B cell (primary cell): ENCODE results near the gene RHOG. TPM values are rescaled to one million over a fixed set of nuclear protein-coding genes. Genes with fewer than 3 reads are reported as not detected.

Experiments used
- ATAC-seq: fragments of 200-7000 bp; cut with Tn5 transposase; one replicate; pipeline ENCODE4 v1.10.0; 2021; ENCODE audit warnings: low read depth, mild to moderate bottlenecking, moderate number of reproducible peaks, moderate library complexity
- CTCF ChIA-PET: fragments of 350-600 bp; sonication (Branson Sonifier 250); formaldehyde crosslinking; loops from one replicate; lab custom pipeline; 2021; ENCODE audit warnings: antibody characterized with exemption, inconsistent platforms; lab: Charles Lee
- POLR2A ChIA-PET: fragments of 350-600 bp; sonication (Branson Sonifier 250); formaldehyde crosslinking; loops from one replicate; lab custom pipeline; 2021; ENCODE audit warnings: antibody characterized with exemption; lab: Charles Lee
- DNase-seq: peaks from one replicate; pipeline ENCODE4 v3.0.0; 2013
- H2AFZ ChIP-seq: 2 replicates; pipeline ENCODE4 v1.6.1; 2012; ENCODE audit warnings: mild to moderate bottlenecking, low read depth, low read length; ENCODE audit not compliant: insufficient read depth, poor library complexity, severe bottlenecking
- H3K27ac ChIP-seq, 2 donors: 1 replicate in 1 of 2; 2 replicates in 1 of 2; pipeline ENCODE4 v1.5.1; 2012 to 2013; ENCODE audit warnings: low read length in 2 of 2, mild to moderate bottlenecking in 2 of 2, moderate library complexity in 1 of 2
- H3K27me3 ChIP-seq, 4 experiments: fragments of 200-600 bp in 1 of 4; sonication (generic) in 1 of 4; replicated peaks in 1 of 4; 1 replicate in 2 of 4; 2 replicates in 2 of 4; pipeline versions ENCODE4 v1.6.1 to v1.7.0; 2013 to 2016; ENCODE audit warnings: low read length in 3 of 4, mild to moderate bottlenecking in 2 of 4, mixed read lengths in 1 of 4, moderate library complexity in 1 of 4; ENCODE audit not compliant: insufficient read depth in 4 of 4, control insufficient read depth in 3 of 4; ENCODE audit errors: control extremely low read depth in 1 of 4
- H3K36me3 ChIP-seq, 2 experiments: replicated peaks in 1 of 2; 1 replicate in 1 of 2; 2 replicates in 1 of 2; pipeline versions ENCODE4 v1.6.1 to v1.7.1; 2013; ENCODE audit warnings: low read length in 1 of 2; ENCODE audit not compliant: insufficient read depth in 2 of 2, control insufficient read depth in 1 of 2; ENCODE audit errors: control extremely low read depth in 1 of 2, extremely low read depth in 1 of 2
- H3K4me1 ChIP-seq, 2 donors: fragments of 200-600 bp in 1 of 2; sonication (generic) in 1 of 2; 1 replicate in 1 of 2; 2 replicates in 1 of 2; pipeline versions ENCODE4 v1.5.1 to v1.6.1; 2013 to 2017; ENCODE audit warnings: low read length in 2 of 2; ENCODE audit not compliant: control insufficient read depth in 2 of 2, insufficient read depth in 2 of 2
- H3K4me2 ChIP-seq: replicated peaks from 2 replicates; pipeline ENCODE3; 2012; ENCODE audit warnings: mild to moderate bottlenecking, low read depth, low read length; ENCODE audit not compliant: poor library complexity, severe bottlenecking
- H3K4me3 ChIP-seq, 5 experiments: fragments of 200-600 bp in 1 of 5; sonication (generic) in 1 of 5; 1 replicate in 3 of 5; 2 replicates in 2 of 5; pipeline versions ENCODE4 v1.5.1 to v1.7.0; 2011 to 2016; ENCODE audit warnings: low read length in 4 of 5, mild to moderate bottlenecking in 4 of 5, low read depth in 2 of 5, control low read depth in 1 of 5, moderate library complexity in 1 of 5; ENCODE audit not compliant: insufficient read depth in 1 of 5; ENCODE audit errors: control extremely low read depth in 1 of 5, extremely low read depth in 1 of 5
- H3K79me2 ChIP-seq: fragments of 200-600 bp; sonication (generic); one replicate; pipeline ENCODE4 v1.6.0; 2016; ENCODE audit warnings: low read length; ENCODE audit not compliant: control insufficient read depth, insufficient read depth
- H3K9ac ChIP-seq: fragments of 200-600 bp; sonication (generic); 2 replicates; pipeline ENCODE4 v1.6.1; 2017; ENCODE audit warnings: mild to moderate bottlenecking, low read length, moderate library complexity
- H3K9me3 ChIP-seq, 3 donors: one replicate each; pipeline versions ENCODE4 v1.6.1 to v1.7.1; 2013; ENCODE audit warnings: low read length in 2 of 3; ENCODE audit not compliant: control insufficient read depth in 2 of 3, insufficient read depth in 1 of 3; ENCODE audit errors: control extremely low read depth in 1 of 3
- H4K20me1 ChIP-seq: 2 replicates; pipeline ENCODE4 v1.6.0; 2012; ENCODE audit warnings: mild to moderate bottlenecking, low read length; ENCODE audit not compliant: insufficient read depth, control insufficient read depth, poor library complexity, severe bottlenecking
- H3K27ac Mint-ChIP-seq: one replicate; pipeline ENCODE4 v1.8.0; 2021; ENCODE audit warnings: mixed read lengths
- H3K27me3 Mint-ChIP-seq: one replicate; pipeline ENCODE4 v1.8.0; 2021; ENCODE audit warnings: mixed read lengths
- H3K4me1 Mint-ChIP-seq: one replicate; pipeline ENCODE4 v1.8.0; 2021; ENCODE audit warnings: mixed read lengths
- H3K4me3 Mint-ChIP-seq: one replicate; pipeline ENCODE4 v1.8.0; 2021; ENCODE audit warnings: mixed read lengths
- H3K9me3 Mint-ChIP-seq: one replicate; pipeline ENCODE4 v1.8.0; 2022; ENCODE audit warnings: mixed read lengths; ENCODE audit not compliant: insufficient read depth
- EZH2 ChIP-seq: IDR thresholded peaks from 2 replicates; pipeline ENCODE4 v1.6.1; 2012; ENCODE audit warnings: borderline replicate concordance, low read depth, mild to moderate bottlenecking, moderate library complexity, low read length; ENCODE audit not compliant: insufficient read depth, poor library complexity, severe bottlenecking
- WGBS: methylation state at CpG from one replicate; pipeline ENCODE4 v1.1.5; 2013; ENCODE audit warnings: missing lambda C conversion rate; ENCODE audit not compliant: insufficient coverage; 5-methylcytosine and 5-hydroxymethylcytosine counted together
- intact Hi-C: fragments of 100-400 bp; cut with micrococcal nuclease; formaldehyde crosslinking; loops from one replicate; pipeline ENCODE4 v1.10.0; 2022
- polyA plus RNA-seq: library from polyadenylated mRNA; depleted of rRNA; stranded (reverse); fragments of >200 nt; gene quantifications from 2 replicates; pipeline ENCODE4 v1.2.3, GENCODE V29; 2012
- total RNA-seq, 2 donors: library from RNA; stranded (reverse); fragments of 120-200 nt in 1 of 2; gene quantifications; 1 replicate in 1 of 2; 2 replicates in 1 of 2; pipeline versions ENCODE4 v1.2.3 to v1.2.4, GENCODE V29; 2013 to 2022
- TF ChIP-seq, protein P1 (sequence below): fragments of 200-600 bp; IDR thresholded peaks from one replicate; pipeline ENCODE4 v1.8.0; 2022; ENCODE audit warnings: antibody characterized with exemption, mild to moderate bottlenecking

The RHOG gene
- total and polyA plus RNA-seq, 2 donors (not counting 1 experiment from before 2014, with no cell fraction given), result 102 to 141 TPM

DNA sequence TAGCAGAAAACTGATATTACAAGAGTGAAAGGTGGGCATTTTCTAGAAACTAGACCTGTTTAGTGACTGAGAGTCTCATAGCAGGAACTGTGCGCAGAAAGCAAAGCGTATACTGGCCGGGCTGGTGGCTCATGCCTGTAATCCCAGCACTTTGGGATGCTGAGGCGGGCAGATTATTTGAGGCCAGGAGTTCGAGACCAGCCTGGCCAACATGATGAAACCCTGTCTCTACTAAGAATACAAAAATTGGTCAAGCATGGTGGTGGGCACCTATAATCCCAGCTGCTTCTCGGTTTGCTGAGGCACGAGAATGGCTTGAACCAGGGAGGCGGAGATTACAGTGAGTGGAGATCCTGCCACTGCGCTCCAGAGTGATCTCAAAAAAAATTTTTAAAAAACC lies 41.6 kb downstream of the RHOG start:
- no peak overlapping the region for H3K4me2 ChIP-seq
- POLR2A ChIA-PET, result interaction anchor here (0.7 kb wide), 1 partner anchor 8 kb away, joined by 4 read pairs; no protein-coding TSS in a partner anchor
- 98% methylated on average over 4 of the region's 9 CpGs for WGBS

More for the DNA sequence above, 41.6 kb downstream of the RHOG start:
- TF ChIP-seq, protein P1, sequence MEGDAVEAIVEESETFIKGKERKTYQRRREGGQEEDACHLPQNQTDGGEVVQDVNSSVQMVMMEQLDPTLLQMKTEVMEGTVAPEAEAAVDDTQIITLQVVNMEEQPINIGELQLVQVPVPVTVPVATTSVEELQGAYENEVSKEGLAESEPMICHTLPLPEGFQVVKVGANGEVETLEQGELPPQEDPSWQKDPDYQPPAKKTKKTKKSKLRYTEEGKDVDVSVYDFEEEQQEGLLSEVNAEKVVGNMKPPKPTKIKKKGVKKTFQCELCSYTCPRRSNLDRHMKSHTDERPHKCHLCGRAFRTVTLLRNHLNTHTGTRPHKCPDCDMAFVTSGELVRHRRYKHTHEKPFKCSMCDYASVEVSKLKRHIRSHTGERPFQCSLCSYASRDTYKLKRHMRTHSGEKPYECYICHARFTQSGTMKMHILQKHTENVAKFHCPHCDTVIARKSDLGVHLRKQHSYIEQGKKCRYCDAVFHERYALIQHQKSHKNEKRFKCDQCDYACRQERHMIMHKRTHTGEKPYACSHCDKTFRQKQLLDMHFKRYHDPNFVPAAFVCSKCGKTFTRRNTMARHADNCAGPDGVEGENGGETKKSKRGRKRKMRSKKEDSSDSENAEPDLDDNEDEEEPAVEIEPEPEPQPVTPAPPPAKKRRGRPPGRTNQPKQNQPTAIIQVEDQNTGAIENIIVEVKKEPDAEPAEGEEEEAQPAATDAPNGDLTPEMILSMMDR, result no peak
- TF ChIP-seq EZH2, result no peak
- Histone ChIP-seq H3K9me3 (no peaks in the 10 kb centered on the region), H2AFZ (no peak overlapping the region), H3K36me3 (no peaks in the 10 kb centered on the region), H4K20me1 (peaks cover 17% of the 10 kb centered on the region), H3K4me1 (peaks cover 21 to 31% of the 10 kb centered on the region in 2 donors), H3K27me3 (no peaks in the 10 kb centered on the region), H3K9ac (no peak overlapping the region), H3K79me2 (peaks cover 54% of the 10 kb centered on the region), H3K27ac (no peak overlapping the region), H3K4me3 (no peak overlapping the region)
- Mint-ChIP-seq H3K27ac (no peak overlapping the region), H3K9me3 (no peaks in the 10 kb centered on the region), H3K4me1 (peaks cover 29% of the 10 kb centered on the region), H3K4me3 (peak overlapping the region; percentile 97), H3K27me3 (no peaks in the 10 kb centered on the region)
- intact Hi-C loops, result loop anchor here (5.0 kb wide), 1 partner anchor 593 kb away; the partner anchor contains the start of gene TRIM21
- DNase-seq (no peak), ATAC-seq (no peak)
- CTCF ChIA-PET, result interaction anchor here (0.7 to 3.5 kb wide), 5 partner anchors 9 to 273 kb away, joined by 5 to 27 read pairs (median 10); partner anchors contain the start of genes PGAP2 and RHOG
